ENCODE data around the gene COL25A1.
"Not testable (repeated sequence)": the region's sequence is repeated elsewhere in the genome, so short reads cannot be mapped to it uniquely, and the experiment has no call there.

Gene COL25A1

DNA sequence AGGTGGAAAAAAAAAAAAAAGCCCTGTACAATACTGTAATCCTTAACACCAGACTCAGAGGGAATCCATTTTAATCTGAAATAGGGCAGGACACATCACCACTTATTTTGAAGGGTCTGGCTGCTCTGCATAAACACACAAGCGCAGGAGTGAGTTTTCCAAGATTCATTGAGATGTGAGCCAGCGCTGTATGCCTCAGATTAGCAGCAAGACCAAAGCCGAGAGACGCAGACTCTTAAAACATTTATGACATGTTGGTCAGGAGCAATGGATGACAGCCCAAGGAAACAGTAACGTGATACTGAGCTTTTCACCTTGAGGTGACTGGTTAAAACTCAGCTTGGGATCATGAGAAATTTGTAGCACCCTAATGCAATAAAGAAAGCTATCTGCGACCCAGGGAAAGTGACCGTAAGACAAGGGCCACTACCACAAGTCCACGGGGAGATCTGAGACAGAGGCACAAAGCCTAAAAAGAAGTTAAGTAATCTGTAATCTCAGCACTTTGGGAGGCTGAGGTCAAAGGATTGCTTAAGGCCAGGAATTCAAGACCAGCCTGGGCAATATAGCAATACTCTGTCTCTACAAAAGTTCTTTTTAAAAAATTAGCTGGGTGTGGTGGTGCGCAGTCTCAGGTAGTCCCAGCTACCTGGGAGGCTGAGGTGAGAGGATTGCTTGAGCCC, 210.6 kb downstream of the COL25A1 start:
- TF ChIP-seq, protein P1, sequence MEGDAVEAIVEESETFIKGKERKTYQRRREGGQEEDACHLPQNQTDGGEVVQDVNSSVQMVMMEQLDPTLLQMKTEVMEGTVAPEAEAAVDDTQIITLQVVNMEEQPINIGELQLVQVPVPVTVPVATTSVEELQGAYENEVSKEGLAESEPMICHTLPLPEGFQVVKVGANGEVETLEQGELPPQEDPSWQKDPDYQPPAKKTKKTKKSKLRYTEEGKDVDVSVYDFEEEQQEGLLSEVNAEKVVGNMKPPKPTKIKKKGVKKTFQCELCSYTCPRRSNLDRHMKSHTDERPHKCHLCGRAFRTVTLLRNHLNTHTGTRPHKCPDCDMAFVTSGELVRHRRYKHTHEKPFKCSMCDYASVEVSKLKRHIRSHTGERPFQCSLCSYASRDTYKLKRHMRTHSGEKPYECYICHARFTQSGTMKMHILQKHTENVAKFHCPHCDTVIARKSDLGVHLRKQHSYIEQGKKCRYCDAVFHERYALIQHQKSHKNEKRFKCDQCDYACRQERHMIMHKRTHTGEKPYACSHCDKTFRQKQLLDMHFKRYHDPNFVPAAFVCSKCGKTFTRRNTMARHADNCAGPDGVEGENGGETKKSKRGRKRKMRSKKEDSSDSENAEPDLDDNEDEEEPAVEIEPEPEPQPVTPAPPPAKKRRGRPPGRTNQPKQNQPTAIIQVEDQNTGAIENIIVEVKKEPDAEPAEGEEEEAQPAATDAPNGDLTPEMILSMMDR (conservative IDR thresholded peaks at IDR 0.05; ENCODE audit: control insufficient read depth, insufficient read depth, low read depth, low read length) = no peak
- no peak for DNase-seq (ENCODE audit: low read depth)
- H3K4me3 ChIP-seq (ENCODE audit: control insufficient read depth, low read depth, low read length) = no peak overlapping the region

DNA sequence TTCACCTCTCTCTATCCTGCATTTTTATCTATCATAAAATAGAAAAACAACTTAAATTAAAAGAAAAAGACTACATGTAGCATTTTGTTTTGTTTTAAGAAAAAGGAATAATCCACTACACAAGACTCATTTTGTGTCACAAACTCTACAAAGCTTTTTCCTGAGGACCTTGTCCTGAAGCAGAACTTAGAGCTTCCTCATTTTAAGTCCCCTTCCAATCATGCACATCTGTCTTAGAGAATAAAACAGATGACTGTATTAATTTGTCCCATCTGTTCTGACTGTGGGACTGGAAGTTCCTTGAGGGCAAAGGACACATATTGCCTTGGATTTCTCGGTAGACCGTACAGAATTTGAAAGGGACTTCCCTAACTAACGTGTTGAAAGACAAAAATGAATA, 218.5 kb downstream of the COL25A1 start:
- H3K4me3 ChIP-seq (ENCODE audit: control insufficient read depth, low read depth, low read length) = no peak overlapping the region
- TF ChIP-seq, protein P1 (conservative IDR thresholded peaks at IDR 0.05; ENCODE audit: control insufficient read depth, insufficient read depth, low read depth, low read length) = no peak
- no peak for DNase-seq (ENCODE audit: low read depth)

DNA sequence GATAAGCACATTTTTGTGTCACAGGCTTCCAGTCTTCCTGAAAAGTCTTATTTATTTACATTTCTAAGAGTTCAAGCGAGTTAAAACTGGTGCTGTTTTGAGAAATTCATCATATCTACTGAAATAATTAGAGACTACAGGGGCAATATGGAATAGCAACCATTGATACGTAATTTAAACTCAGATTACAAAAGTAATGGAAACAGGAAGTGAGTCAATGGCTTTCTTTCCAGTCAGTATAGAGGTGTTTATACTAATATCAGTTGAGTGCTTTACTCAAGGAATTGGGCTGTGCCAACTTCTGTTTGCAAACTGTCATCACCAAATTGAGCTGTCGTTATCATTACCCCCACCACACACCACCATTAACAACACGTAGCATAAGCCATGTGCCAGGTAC, 222.7 kb downstream of the COL25A1 start:
- DNase-seq (ENCODE audit: low read depth) = peak; percentile 22
- TF ChIP-seq, protein P1 (conservative IDR thresholded peaks at IDR 0.05; ENCODE audit: control insufficient read depth, insufficient read depth, low read depth, low read length) = no peak
- H3K4me3 ChIP-seq (ENCODE audit: control insufficient read depth, low read depth, low read length) = no peak overlapping the region

DNA sequence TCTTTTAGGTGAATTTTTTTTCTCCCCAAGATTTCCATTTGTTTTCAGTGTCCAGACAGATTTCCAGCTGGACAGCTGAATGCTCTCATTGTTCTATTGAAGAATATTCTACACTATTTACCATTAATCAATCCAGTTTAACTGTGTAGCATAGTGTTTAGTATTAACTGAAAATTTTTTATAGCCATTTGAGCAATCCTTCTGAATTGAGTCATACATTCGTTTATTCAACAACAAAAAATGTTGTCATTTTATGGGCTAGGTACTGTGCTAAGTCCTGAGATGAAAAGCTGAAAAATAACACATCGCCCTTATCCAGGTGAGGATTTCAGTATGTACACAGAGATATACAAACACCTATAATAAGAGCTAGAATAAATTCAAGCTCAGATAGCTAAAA, 223.3 kb downstream of the COL25A1 start:
- DNase-seq (ENCODE audit: low read depth) = peak; percentile 50
- TF ChIP-seq, protein P1 (conservative IDR thresholded peaks at IDR 0.05; ENCODE audit: control insufficient read depth, insufficient read depth, low read depth, low read length) = no peak

DNA sequence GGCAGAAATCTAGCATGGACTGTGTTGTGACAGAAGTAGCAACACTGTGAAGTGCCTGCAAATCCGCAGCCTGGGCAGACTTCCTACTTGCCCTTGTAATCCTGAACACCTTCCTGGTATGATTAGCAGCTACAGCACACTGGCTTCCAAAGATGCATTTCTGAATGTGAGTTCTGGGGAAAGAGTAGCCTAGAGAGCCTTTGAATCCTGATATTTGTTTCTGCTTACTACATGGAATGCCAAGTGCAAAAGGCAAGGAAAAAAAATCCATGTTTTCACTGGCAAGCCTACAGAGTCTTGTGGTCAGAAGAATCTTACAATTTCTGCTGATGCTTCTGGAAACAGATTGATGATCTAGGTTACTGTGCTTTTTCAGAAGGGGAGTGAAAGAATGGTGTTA, 223.7 kb downstream of the COL25A1 start:
- peak; percentile 85 for DNase-seq (ENCODE audit: low read depth)
- TF ChIP-seq, protein P1 (conservative IDR thresholded peaks at IDR 0.05; ENCODE audit: control insufficient read depth, insufficient read depth, low read depth, low read length) = no peak
- H3K4me3 ChIP-seq (ENCODE audit: control insufficient read depth, low read depth, low read length) = no peak overlapping the region

More for the DNA sequence above, 223.3 kb downstream of the COL25A1 start:
- no peak overlapping the region for H3K4me3 ChIP-seq (ENCODE audit: control insufficient read depth, low read depth, low read length)

DNA sequence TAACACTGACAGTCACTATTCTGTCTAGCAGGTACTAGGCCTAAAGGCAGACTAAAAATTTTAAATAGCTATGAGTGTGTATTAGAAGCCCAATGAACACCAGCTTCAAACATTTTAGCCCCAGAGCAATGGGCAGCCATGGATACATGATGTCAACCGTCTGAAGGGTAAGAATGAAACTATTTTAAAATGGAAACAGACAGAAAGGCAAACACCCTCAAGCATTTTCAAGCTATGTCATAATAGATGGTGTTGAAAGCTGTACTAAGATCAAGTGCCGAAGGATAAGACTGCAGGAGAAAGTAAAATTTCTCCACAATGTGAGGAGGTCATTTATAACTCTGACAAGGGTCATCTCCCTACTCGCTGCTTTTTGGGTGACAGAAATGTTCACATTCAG, 225.0 kb downstream of the COL25A1 start:
- TF ChIP-seq, protein P1 (conservative IDR thresholded peaks at IDR 0.05; ENCODE audit: control insufficient read depth, insufficient read depth, low read depth, low read length) = no peak
- DNase-seq (ENCODE audit: low read depth) = peak; percentile 13
- H3K4me3 ChIP-seq (ENCODE audit: control insufficient read depth, low read depth, low read length) = no peak overlapping the region

DNA sequence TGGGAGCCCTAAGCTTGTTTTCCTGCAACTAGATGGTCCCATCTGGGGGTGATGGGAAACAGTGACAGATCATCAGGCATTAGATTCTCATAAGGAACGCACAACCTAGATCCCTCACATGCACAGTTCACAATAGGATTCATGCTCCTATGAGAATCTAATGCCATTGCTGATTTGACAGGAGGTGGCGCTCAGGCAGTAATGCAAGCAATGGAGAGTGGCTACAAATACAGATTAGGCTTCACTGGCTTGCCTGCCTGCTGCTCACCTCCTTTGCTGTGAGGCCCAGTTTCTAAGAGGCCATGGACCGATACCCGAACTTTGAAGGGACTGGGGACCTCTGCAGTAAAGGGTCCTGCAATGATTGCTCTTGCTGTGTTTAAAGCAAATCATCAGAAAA, 225.7 kb downstream of the COL25A1 start:
- DNase-seq (ENCODE audit: low read depth); H3K4me3 ChIP-seq (ENCODE audit: control insufficient read depth, low read depth, low read length): not testable (repeated sequence)

Data from fibroblast of mammary gland (primary cell).